GM21528 (cell line): ENCODE results near the gene KLHL7.
"Not testable (repeated sequence)": the region's sequence is repeated elsewhere in the genome, so short reads cannot be mapped to it uniquely, and the experiment has no call there.

Source experiments
- ATAC-seq: cut with Tn5 transposase; IDR thresholded peaks from one replicate; pipeline ENCODE4 v1.9.1; 2021; ENCODE audit warnings: mild to moderate bottlenecking, moderate library complexity; ENCODE audit not compliant: unreplicated experiment, low FRiP score

Gene KLHL7

GRCh38 chr7:23106823-23107663 lies 1.5 kb downstream of the KLHL7 start:
- no peak for ATAC-seq

DNA sequence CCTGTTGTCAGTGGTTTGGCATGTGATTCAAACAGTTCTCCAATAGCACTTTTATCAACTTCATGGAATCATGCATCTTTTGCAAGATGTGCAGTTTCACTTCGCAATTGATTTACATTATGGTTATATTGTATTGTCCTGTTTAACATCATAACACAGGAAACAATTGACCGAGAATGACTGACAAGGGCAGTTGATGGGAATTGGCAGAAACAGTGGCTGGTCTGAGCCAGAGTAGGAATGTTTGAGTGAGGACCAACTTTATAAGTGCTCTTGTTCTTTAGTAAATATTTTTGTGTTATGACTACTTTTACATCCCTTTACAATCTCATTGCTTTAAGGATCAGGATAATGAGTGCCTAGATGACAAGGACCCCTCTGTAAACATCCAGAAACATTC lies 2.2 kb downstream of the KLHL7 start:
- ATAC-seq = no peak

- no peak for ATAC-seq
Observed at GRCh38 chr7:23108995-23109394, 3.4 kb downstream of the KLHL7 start.

DNA sequence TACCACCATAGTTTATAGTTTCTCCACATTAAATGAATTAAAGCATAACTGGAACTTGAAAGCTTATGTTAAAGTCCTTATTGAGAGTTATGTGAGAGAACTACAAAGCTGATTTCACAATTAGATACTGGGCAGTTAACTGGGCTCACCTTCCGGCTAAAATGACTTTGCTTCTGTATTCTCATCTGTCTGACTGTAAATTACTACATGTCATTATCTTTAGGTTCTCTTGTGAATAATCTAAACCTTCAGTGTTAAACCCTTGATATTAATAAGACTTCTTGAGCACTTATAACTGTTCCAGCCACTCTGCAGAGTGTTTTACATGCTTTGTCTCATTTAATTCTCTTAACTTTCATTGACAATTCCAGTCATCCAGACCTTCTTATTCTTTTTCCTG lies 3.9 kb downstream of the KLHL7 start:
- no peak for ATAC-seq

DNA sequence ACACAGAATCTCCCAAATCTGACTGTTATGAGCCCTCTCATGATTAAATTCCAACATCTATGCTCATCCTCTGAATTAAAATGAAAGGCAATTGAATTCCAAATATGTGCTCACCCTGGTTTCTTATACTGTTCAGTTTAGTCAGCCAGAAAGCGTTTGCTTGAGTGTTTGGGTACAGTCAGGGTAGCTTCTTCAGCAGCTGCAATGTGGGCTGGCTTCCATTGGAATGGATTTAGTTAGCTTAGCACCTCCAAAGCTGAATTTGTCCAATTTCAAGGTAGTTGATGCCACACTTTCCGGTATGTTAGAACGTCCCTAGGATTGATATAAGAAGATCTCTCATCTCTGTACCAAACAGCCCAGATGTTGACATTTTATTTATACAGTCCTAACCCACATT lies 9.3 kb downstream of the KLHL7 start:
- ATAC-seq = no peak

DNA sequence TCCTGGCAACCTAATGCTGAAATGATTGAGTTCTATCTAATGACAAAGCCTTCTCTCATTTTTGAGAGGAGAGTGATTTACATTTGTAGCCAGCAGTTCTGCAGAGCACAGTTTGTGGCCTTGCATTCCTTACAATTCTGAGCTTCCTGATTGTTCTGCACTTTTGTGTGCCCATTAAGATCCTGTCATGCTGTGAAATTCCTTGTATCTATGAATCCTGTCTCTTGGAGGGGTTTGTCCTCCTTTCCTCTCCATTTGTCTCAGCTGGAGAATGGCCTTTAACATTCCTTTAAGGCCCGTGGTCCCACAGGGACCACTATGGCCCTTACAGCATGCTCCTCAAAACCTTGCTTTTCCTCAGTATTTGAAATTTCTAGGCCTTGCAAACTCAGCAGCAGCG lies 10.4 kb downstream of the KLHL7 start:
- ATAC-seq = no peak

DNA sequence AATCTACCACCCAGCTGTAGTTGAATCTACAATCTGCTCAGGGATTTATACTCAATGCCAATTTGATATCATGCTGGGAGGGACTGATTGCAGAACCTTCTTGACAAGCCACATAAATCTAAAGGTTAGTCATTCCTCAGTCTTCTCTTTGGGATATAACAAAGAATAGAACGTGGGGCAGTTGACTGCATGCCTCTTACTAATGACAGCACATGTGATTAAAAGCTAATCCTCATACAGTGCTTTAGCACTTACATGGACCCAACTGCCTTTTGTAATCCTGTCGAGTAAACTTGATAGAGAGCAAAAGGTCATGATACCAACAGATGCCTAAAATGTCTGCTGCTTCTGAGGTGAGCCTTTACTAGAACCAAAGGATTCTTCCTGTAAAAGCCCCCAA lies 12.3 kb downstream of the KLHL7 start:
- no peak for ATAC-seq

- ATAC-seq = no peak
Observed at GRCh38 chr7:23120106-23120505, 14.5 kb downstream of the KLHL7 start.

DNA sequence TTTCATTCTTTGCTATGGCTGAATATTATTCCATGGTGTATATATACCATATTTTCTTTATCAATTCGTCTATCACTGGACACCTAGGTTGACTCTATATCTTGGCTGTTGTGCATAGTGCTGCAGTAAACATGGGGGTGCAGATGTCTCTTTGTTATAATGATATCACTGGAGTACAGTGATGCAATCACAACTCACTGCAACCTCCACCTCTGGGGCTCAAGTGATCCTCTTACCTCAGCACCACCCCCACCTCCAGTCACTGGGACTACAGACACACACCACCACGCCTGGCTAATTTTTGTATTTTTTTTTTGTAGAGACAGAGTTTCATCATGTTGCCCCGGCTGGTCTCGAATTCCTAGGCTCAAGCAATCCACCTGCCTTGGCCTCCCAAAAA lies 15.6 kb downstream of the KLHL7 start:
- ATAC-seq = no peak

DNA sequence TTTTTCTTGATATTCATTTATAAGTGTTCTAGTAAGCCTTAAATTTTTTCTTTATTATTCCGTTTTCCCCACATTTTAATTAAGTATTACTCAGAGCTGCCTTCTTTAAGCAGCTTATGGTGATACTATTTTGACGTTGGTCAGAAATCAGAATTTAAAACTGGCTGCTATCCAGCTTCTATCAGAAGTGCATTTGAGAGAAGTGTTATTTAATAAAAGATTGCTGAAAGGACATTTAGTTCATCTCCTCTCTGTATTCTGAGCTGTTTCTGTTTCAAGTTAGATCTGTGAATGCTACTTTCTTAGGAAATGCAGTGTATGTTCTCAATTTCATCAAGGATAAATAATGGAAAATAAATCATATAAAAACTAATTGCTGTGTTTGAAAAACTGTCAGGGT lies 17.4 kb downstream of the KLHL7 start:
- ATAC-seq = no peak

GRCh38 chr7:23123465-23123864 lies 17.9 kb downstream of the KLHL7 start:
- no peak for ATAC-seq

DNA sequence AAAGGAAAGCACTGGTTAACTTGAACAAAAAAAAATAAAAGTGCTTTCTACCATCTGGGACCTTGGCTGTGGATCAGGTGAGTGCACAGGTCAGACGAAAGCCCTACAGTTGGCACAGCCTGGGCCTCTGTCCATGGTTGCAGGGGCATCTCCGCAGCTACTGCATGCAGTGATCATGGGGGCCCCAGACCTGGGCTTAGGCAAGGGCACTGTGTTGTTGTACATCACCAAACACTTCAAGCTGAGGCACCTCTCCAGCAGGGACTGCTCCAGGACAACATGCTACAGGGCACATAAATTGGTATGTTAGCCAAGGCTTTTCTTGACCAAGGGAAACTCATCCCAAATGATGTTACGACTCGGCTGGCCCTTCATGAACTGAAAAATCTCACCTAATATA lies 23.5 kb downstream of the KLHL7 start:
- no peak for ATAC-seq

GRCh38 chr7:23131799-23132198 lies 26.2 kb downstream of the KLHL7 start:
- not testable (repeated sequence) for ATAC-seq

- ATAC-seq = no peak
Observed at GRCh38 chr7:23133797-23134196, 28.2 kb downstream of the KLHL7 start.

DNA sequence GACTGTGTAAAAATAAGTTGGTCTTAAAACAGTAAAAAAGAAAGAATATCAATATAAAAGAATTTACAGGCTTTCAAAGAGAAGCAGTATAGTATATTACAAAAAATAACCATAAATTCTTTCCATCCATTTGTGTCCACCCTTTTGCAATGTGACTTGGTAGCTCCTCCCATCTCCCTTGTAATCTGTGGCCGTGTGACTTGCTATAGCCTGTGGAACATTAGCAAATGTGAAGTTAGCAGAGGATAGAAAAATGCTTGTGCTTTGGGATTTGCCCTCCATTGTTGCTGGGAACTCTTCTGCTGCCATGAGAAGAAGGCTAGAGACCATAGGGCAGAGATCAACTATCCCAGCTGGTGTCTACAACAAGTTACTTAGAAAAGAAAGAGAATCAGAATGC lies 30.2 kb downstream of the KLHL7 start:
- ATAC-seq = no peak

DNA sequence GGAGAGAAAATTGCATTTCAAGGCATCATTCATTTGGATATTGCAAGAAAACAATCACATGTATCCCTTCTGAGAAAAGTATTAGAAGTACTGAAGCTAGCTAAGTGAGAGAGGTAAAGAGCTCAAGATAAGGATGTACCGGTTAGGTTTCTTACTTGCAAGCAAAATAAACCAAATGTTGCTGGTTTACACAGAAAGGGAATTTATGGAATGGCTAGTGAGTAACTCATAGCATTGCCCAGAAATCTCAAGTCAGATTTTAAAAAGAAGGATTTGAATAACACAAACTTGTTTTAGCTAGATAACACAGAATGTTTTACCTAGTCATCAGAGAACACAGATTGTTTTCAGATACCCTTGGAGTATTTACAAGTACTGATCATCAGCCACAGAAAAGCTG lies 30.6 kb downstream of the KLHL7 start:
- ATAC-seq = no peak

- no peak for ATAC-seq
Observed at GRCh38 chr7:23157679-23158078, 52.1 kb downstream of the KLHL7 start.

DNA sequence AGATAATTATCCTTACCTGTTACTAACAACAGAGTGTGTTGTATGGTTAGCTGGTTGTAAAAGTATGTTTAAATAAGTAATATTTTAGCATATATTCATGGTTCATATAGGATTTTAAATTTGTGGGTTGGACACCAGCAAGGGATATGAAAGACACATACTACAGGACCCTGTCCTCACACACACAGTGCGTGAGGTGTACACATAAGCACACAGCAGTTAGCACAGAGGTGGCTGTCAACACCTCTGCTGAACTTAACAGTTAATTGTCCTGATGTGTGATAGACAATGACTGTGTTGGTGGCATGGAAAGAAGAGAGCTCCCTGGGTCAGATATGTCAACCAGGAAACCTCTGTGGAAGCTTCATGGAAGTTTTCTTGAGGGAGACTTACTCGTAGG lies 53.0 kb downstream of the KLHL7 start:
- ATAC-seq = no peak

DNA sequence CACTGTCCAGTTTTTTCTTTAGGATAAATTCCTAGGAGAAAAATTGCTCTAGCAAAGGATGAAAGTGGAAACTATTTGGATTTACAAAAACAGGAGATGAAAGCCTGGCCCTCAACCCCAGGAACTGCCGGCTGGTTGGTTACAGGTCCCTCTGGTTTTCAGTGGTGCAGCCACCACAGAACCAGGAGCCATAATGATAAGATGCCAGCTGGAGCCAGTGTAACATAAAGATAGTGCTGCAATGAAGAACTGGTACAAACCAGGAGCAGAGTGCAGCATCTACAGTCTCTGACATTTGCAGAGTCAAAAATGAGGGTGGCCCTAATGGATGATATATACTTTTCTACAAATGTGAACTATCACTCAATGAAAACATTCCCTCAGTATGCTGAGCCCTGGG lies 55.9 kb downstream of the KLHL7 start:
- no peak for ATAC-seq

GRCh38 chr7:23164846-23165245 lies 59.3 kb downstream of the KLHL7 start:
- ATAC-seq = no peak

- no peak for ATAC-seq
Observed at GRCh38 chr7:23165316-23165715, 59.7 kb downstream of the KLHL7 start.

DNA sequence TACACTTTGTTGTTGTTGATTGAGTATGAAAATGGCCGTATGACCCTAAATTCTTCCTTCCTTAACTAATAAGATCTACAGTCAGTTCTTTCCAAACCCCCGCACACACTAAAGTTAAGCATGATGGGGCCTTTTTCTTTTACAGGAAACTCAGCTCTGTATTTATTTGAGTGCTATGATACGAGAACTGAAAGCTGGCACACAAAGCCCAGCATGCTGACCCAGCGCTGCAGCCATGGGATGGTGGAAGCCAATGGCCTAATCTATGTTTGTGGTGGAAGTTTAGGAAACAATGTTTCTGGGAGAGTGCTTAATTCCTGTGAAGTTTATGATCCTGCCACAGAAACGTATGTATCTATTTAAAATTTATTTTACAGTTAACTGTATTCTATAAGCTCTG lies 62.1 kb downstream of the KLHL7 start:
- ATAC-seq = no peak
